SKM-1 (cell line): Measurements from ENCODE around the gene BICD1.

Experiments used
- DNase-seq: peaks from one replicate; lab custom pipeline; 2025; ENCODE audit not compliant: unreplicated experiment; lab: John Stamatoyannopoulos, UW

The BICD1 gene

DNA sequence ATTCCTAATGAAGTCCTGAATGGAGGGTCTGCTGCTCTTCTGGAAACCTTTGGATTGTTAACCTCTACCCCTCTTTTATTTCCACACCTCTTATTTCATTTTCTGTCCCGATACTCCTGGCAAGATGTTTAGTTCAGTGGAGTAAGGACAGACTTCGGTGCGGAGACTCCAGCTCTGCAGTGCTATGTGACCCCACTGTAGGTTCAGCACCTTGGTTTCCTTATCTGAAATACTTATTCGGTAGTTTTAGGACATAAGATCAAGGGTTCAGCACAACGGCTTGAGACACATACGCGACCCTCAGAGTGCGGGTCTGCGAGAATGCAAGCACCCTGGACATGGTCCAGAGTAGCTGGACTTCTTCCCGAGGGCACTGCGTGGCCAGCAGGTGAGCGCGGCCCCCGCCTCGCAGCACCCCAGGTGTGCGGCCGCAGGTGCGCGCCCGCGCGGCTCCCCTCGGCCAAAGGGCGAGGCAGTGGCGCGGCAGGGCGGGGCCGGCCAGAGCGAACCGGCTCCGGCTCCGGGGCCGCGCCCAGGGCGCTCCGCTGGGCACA, 292.2 kb downstream of the BICD1 start:
- no peak for DNase-seq

DNA sequence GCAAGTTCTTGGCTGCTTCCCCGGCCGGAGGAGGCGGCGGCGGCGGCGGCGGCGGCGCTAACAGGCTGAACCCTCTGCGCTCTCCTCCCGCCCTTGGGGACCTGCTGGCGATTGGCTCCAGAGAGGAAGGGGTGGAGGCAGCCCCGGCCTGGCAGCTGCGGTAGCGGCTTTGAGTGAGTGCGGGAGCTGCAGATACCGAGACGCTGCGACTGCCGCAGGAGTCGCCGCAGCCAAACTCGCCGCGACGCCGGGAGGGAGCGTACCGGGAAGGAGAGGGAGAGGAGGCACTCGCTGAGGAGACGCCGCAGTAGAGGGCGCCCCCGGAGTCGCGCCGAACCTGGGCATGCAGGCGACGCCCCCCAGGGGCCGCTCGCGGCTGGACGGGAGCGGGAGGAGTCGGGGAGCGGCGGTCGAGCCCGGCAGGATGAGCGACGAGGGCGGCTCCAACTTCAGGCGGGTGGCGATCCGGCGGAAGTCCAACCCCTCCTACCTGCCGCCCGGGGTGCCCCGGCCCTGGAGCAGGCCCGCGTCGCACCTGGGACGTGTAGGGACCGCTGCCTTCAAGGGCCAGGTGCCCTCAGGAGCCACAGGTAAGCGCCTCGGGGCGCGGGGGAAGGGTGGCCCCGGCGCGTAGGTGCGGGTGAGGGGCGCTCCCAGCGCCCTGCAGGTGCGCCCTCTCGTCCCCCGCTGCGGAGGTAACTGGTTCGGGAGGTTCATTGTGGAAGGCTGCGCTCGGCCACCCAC, 292.9 kb downstream of the BICD1 start, which contains the start of gene FGD4:
FGD4 (plus strand) TSS at position 189 of the 744 bp plus-strand sequence.
- DNase-seq, result peak; percentile 21

DNA sequence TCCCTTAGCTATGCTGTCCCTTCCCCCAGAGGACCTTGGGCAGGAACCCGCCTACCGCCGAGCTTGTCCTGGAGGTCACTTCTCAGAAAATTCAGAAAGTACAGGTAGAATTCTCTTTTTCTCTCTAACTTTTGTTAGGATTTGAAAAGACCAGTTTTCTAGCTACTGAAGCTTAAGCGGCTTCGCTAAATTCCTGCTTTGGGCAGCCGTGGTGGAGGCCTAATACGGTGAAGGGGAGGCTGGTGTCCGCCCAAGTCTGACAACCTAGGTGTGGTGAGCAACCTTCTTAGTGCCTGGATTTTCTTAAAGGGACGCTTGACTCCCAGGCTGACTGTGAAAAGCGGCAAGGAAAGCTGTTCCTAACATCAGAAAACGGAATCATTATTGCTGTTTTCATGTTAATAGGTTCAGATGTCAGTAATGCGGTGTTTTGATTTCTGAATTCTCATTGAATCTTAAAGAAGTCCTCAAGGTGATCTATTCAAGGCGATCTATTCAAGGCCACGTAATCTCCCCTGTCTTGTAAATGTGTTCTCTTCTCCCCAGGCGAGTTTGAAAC, 293.5 kb downstream of the BICD1 start:
- DNase-seq, result no peak

DNA sequence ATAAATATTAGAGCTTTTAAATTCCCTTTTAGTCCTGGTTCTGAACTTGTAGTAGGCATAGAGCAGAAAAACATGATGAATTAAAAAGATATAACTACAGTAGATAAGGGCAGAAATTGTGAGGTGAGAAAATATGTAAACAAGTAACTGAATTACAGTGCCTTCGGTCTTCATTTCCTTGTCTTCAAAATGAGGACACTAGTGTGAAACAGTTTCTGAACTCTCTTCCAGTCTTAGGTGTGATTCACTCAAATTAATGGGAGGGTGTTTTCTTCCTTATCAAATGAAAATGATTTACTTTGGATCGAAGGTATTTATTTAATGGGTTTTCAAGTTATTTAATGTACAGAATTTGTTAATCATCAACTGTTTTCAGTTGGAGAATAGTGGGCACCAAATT, 294.2 kb downstream of the BICD1 start:
- no peak for DNase-seq

DNA sequence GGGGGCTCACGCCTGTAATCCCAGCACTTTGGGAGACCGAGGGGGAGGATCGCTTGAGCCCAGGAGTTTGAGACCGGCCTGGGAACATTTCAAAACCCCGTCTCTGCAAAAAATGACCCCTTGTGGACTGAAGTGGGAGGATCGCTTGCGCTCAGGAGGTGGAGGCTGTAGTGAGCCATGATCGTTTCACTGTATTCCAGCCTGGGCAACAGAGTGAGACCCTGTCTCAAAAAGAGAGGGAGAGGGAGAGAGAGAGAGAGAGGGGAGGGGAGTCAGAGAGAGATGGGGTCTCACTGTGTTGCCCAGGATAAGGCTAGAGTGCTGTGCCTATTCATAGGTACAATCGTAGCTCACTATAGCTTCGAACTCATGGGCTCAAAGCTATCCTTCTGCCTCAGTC, 295.5 kb downstream of the BICD1 start:
- DNase-seq, result no peak

DNA sequence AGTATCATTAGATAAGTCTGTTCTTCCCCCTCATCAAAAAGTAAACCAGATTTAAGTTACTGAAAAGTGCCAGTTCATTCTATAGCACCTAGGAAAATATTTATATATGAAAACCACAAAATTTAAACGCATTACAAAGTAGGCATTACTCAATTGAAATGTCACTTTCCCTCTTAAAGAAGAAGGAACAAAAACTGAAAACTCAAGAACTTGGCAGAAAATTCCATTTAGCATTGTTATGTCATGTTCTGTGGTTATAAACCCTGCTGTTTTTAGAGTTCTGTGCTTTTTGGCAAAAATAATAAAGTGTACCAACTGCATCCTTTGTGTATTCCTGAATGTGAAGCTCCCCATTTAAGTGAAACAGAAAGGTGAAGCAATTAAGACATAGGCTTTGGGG, 296.3 kb downstream of the BICD1 start:
- no peak for DNase-seq

DNA sequence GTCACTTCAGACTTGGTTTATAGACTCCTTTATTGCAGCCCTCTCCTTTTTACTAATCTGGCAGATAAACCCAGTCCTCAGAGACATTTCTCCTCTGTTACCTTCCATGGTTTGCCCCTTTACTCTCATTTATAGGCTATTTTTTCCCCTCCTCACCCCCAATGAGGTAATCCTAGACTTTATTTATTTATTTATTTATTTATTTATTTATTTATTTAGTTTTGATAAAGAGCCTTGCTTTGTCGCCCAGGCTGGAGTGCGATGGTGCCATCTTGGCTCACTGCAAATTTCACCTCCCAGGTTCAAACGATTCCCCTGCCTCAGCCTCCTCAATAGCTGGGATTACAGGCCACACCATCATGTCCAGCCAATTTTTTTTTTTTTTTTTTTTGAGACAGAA, 301.1 kb downstream of the BICD1 start:
- DNase-seq, result no peak

DNA sequence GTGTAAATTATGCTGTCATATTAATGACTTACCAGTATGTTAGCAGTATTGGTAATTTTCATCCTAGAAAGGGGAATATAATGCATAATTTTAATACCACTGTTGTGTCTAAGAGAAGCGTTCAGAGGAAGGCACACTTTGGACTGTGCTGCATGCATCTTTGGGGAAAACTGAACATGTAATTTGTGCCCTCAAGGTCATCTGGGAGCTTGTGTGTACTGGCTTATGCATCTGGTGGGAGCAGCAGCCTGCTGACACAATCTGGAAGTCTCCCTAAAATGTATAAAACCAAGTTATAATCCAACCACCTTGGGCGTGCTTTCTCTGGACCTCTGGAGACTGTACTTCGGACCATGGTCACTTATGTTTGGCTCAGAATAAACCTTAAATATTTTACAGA, 306.8 kb downstream of the BICD1 start:
- no peak for DNase-seq

DNA sequence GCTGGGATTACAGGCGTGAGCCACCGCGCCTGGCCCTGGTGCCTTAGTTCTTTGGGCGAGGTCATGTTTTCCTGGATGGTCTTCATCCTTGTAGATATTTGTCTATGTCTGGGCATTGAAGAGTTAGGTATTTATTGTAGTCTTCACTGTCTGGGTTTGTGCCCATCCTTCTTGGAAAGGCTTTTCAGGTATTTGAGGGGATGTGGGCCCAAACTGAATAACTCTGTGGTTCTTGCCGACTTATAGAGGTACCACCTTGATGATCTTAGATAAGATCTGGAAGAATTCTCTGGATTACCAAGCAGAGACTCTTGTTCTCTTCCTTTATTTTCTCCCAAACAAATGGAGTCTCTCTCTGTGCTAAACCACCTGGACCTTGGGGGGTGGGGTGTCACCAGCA, 311.6 kb downstream of the BICD1 start:
- no peak for DNase-seq

DNA sequence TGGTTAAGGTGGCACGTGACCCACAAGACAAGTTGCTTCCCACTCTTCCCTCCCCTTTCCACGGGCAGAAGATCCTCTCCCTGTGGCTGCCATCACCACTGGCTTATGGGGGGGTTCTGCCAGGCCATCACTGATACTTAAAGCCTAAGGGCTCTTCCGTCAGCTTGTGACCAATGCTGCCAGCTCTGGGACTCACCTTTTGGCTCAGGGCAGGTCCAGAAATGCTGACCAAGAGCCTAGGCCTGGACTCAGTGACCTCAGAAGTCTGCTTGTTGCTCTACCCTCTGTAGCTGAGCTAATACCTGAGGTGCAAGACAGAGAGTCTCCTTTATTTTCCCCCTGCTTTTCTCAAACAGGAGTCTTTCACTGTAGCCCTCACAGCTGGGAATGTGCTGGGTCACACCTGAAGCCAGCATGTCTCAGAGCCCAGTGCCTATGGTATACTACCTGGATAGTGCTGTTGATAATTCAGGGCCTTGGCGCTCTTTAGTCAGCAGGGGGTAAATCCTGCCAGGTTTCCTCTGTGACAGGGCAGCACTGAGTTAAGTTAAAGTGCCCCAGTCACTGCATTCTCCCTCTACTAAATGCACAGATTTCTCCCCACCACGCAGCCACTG, 312.4 kb downstream of the BICD1 start:
- DNase-seq, result no peak

DNA sequence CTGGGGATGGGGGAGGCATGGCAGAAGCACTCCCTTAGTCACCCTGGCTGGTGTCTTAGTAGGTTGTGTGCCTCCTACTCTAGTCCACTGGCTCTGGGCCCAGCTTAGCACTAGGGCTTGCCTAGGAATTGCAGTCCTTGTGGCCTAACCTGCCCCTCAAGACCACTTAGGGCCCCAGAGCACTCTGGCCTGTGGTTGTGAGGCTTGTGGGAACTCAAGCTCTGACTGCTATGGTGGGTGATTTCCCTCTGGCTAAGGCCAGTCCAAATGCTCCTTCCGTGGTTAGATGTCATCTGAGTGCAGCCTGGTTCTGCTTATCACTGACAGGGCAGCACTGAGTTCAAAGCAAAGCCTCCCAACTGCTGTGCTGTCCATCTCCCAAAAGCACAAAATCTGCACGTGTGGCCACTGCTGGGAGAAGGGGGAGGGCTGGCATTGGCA, 312.9 kb downstream of the BICD1 start:
- no peak for DNase-seq

DNA sequence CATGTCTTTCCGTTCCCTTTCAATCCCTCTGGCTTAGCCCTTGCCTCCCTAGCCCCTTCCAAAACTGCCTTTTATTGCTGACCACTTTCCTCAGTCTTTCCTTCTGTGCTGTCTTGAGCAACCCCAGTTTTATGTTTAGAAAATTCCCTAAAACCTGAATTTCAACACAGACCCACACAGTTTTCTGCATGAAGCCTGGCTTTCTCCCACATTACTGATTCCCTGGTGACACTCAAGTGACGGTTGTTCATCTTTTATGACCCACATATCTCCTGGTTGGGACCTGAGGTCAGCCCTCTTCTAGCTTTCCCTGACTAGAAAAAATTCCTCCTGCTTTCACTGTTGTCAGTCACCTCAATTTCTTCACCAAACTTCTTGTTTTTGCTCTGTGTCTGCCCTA, 313.7 kb downstream of the BICD1 start:
- DNase-seq, result no peak

DNA sequence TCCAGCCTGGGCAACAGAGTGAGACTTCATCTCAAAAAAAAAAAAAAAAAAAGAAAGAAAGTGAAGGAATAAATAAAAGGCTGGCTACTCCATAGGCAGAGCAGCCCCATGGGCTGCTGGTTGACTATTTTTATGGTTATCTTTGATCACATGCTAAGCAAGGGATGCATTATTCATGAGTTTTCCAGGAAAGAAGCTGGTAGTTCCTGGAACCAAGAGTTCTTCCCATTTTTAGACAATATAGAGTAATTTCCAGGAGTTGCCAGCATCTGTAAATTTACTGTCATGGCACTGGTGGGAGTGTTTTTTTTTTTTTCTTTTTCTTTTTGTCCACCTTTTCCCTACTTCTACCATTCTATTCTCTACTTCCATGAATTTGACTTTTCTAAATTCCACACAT, 316.9 kb downstream of the BICD1 start:
- no peak for DNase-seq

DNA sequence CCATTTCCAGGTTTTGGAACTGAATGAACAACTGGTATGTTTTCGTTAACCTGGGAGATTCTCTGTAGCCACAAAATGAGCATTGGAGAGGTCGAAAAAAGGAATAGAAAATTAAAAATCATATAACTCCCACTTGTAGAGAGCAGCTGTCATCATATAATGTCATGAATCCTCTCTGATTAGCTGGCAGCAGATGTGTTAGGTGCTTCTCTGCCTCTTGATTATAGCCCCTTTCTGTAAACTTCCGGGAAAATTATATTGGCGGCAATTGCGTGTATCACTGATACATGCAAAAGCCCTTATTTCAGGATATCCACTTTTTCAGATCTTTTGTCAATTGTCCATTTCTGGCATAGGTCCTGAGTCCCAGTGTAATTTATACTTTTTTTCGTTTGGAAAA, 324.4 kb downstream of the BICD1 start:
- no peak for DNase-seq
